GM19351 (cell line): ENCODE measurements around the gene LILRB3.

Experiments used
- ATAC-seq: cut with Tn5 transposase; IDR thresholded peaks from one replicate; pipeline ENCODE4 v1.9.1; 2021; ENCODE audit warnings: mild to moderate bottlenecking, moderate library complexity; ENCODE audit not compliant: unreplicated experiment

LILRB3 gene

GRCh38 chr19:54169149-54169740, 53.6 kb downstream of the LILRB3 start:
- ATAC-seq = no peak

GRCh38 chr19:54168174-54168917, 54.5 kb downstream of the LILRB3 start:
- no peak for ATAC-seq
